Measurements from ENCODE around the gene UTP18. TPM values are rescaled to one million over a fixed set of nuclear protein-coding genes. Genes with fewer than 3 reads are reported as not detected.

Gene UTP18
- total RNA-seq, 1 experiment from 2014 or later = 64.2 TPM

GRCh38 chr17:51245535-51245934, 14.8 kb upstream of the UTP18 start:
- Histone ChIP-seq H3K4me2 (ENCODE audit: low read length) (no peak overlapping the region), H3K79me2 (ENCODE audit: low read length) (peaks cover 3% of the 10 kb centered on the region; the same call in 1 of the 2 replicates), H4K20me1 (ENCODE audit: low read length) (no peaks in the 10 kb centered on the region), H3K9me3 (ENCODE audit: low read length) (no peaks in the 10 kb centered on the region), H3F3A (ENCODE audit: low read length, unreplicated experiment) (no peaks in the 10 kb centered on the region), H3K27me3 (ENCODE audit: low read length) (no peaks in the 10 kb centered on the region), H3K4me1 (ENCODE audit: insufficient read depth, low read length) (peaks cover 5% of the 10 kb centered on the region; the same call in 1 of the 2 replicates), H3K4me3 (ENCODE audit: low read length) (no peak overlapping the region), H3K27ac (ENCODE audit: low read length) (no peak overlapping the region), H3K9me2 (replicated peaks; ENCODE audit: low read length) (no peaks in the 10 kb centered on the region), H3K36me3 (ENCODE audit: low read depth, low read length) (0 out of 2 replicates have a peak, but pooled peaks cover 2% of the 10 kb centered on the region), H2AFZ (ENCODE audit: low read length) (no peak overlapping the region), H3K9ac (ENCODE audit: low read length) (no peak overlapping the region)
- BruUV-seq (replicated peaks) = no TSS peak
- intact Hi-C loops (cut with micrococcal nuclease) = no loop called here
- POLR2A ChIA-PET (ENCODE audit: unreplicated experiment) = no interaction called here
- ATAC-seq = no peak
- no peak for DNase-seq
- CTCF ChIA-PET = no interaction called here
- TF ChIP-seq EZH2 (IDR thresholded peaks at IDR 0.05; ENCODE audit: low read length, unreplicated experiment) (no peak), EZH2phosphoT487 (IDR thresholded peaks at IDR 0.05; ENCODE audit: borderline replicate concordance, low read length) (no peak), CTCF (conservative IDR thresholded peaks at IDR 0.05; ENCODE audit: low read depth, low read length) (no peak)

- CTCF ChIA-PET = no interaction called here
- Histone ChIP-seq H3K27me3 (ENCODE audit: low read length) (no peaks in the 10 kb centered on the region), H3K36me3 (ENCODE audit: low read depth, low read length) (peaks cover 14% of the 10 kb centered on the region), H2AFZ (ENCODE audit: low read length) (no peak overlapping the region), H3K4me1 (ENCODE audit: insufficient read depth, low read length) (peaks cover 16% of the 10 kb centered on the region), H3K9ac (ENCODE audit: low read length) (no peak overlapping the region), H3F3A (ENCODE audit: low read length, unreplicated experiment) (no peaks in the 10 kb centered on the region), H3K27ac (ENCODE audit: low read length) (no peak overlapping the region), H4K20me1 (ENCODE audit: low read length) (no peaks in the 10 kb centered on the region; the same call in 1 of the 2 replicates), H3K9me2 (replicated peaks; ENCODE audit: low read length) (no peaks in the 10 kb centered on the region), H3K9me3 (ENCODE audit: low read length) (no peaks in the 10 kb centered on the region), H3K79me2 (ENCODE audit: low read length) (peaks cover 34% of the 10 kb centered on the region), H3K4me2 (ENCODE audit: low read length) (no peak overlapping the region), H3K4me3 (ENCODE audit: low read length) (no peak overlapping the region)
- ATAC-seq = no peak
- BruUV-seq (replicated peaks) = no TSS peak
- POLR2A ChIA-PET (ENCODE audit: unreplicated experiment) = no interaction called here
- DNase-seq = no peak
- TF ChIP-seq EZH2 (IDR thresholded peaks at IDR 0.05; ENCODE audit: low read length, unreplicated experiment) = no peak
- no peak for TF ChIP-seq EZH2phosphoT487 (IDR thresholded peaks at IDR 0.05; ENCODE audit: borderline replicate concordance, low read length)
- no peak for TF ChIP-seq CTCF (conservative IDR thresholded peaks at IDR 0.05; ENCODE audit: low read depth, low read length)
- intact Hi-C loops (cut with micrococcal nuclease) = no loop called here
Measured at GRCh38 chr17:51250314-51250840, 10.0 kb upstream of the UTP18 start.

GRCh38 chr17:51251010-51251409, 9.3 kb upstream of the UTP18 start:
- ChIA-PET CTCF (no interaction called here), POLR2A (ENCODE audit: unreplicated experiment) (no interaction called here)
- ATAC-seq = peak; percentile 70
- H2AFZ ChIP-seq (ENCODE audit: low read length) = no peak overlapping the region
- BruUV-seq (replicated peaks) = no TSS peak
- H3K4me2 ChIP-seq (ENCODE audit: low read length) = peak overlapping the region; percentile 13
- no peak overlapping the region for H3K9ac ChIP-seq (ENCODE audit: low read length)
- no peaks in the 10 kb centered on the region for H3K9me3 ChIP-seq (ENCODE audit: low read length)
- peaks cover 16% of the 10 kb centered on the region for H3K4me1 ChIP-seq (ENCODE audit: insufficient read depth, low read length)
- peak; percentile 17 for DNase-seq
- H3K27me3 ChIP-seq (ENCODE audit: low read length) = no peaks in the 10 kb centered on the region
- 0 out of 2 replicates have a peak overlapping the region, but pooled peaks have one; percentile 0 for H3K27ac ChIP-seq (ENCODE audit: low read length)
- H3K36me3 ChIP-seq (ENCODE audit: low read depth, low read length) = peaks cover 18% of the 10 kb centered on the region
- TF ChIP-seq EZH2phosphoT487 (IDR thresholded peaks at IDR 0.05; ENCODE audit: borderline replicate concordance, low read length) (no peak), CTCF (conservative IDR thresholded peaks at IDR 0.05; ENCODE audit: low read depth, low read length) (no peak), EZH2 (IDR thresholded peaks at IDR 0.05; ENCODE audit: low read length, unreplicated experiment) (no peak)
- intact Hi-C loops (cut with micrococcal nuclease) = no loop called here
- no peaks in the 10 kb centered on the region; the same call in 1 of the 2 replicates for H4K20me1 ChIP-seq (ENCODE audit: low read length)
- H3F3A ChIP-seq (ENCODE audit: low read length, unreplicated experiment) = no peaks in the 10 kb centered on the region
- H3K9me2 ChIP-seq (replicated peaks; ENCODE audit: low read length) = no peaks in the 10 kb centered on the region
- no peak overlapping the region for H3K4me3 ChIP-seq (ENCODE audit: low read length)
- H3K79me2 ChIP-seq (ENCODE audit: low read length) = peaks cover 40% of the 10 kb centered on the region
